Liver (tissue), 3 donors: ENCODE data around the gene JPH3.

Source experiments
- GABPA ChIP-seq, 2 donors: IDR thresholded peaks in 1 of 2; conservative IDR thresholded peaks in 1 of 2; 2 replicates each; pipeline ENCODE4 v1.6.1; 2016; ENCODE audit warnings: antibody characterized with exemption in 2 of 2, mild to moderate bottlenecking in 1 of 2, moderate library complexity in 1 of 2
- JUND ChIP-seq, 2 donors: IDR thresholded peaks; 2 replicates each; pipeline ENCODE4 v1.6.1; 2016; ENCODE audit warnings: antibody characterized with exemption in 2 of 2
- RAD21 ChIP-seq, 2 donors: IDR thresholded peaks; 2 replicates each; pipeline ENCODE4 v1.6.1; 2016; ENCODE audit warnings: antibody characterized with exemption in 2 of 2, mild to moderate bottlenecking in 2 of 2
- RXRA ChIP-seq, 2 donors: IDR thresholded peaks; 2 replicates each; pipeline ENCODE4 v1.6.1; 2017 to 2018; ENCODE audit warnings: antibody characterized with exemption in 2 of 2, mild to moderate bottlenecking in 1 of 2
- SP1 ChIP-seq: IDR thresholded peaks from 2 replicates; pipeline ENCODE4 v1.6.1; 2018; ENCODE audit warnings: antibody characterized with exemption, mild to moderate bottlenecking
- YY1 ChIP-seq: IDR thresholded peaks from 2 replicates; pipeline ENCODE4 v1.6.1; 2016; ENCODE audit warnings: antibody characterized with exemption, mild to moderate bottlenecking
- TF ChIP-seq, protein P1 (sequence below): fragments of 150-350 bp; IDR thresholded peaks from 2 replicates; pipeline ENCODE4 v1.5.1; 2017; ENCODE audit warnings: improper control_type of control experiment, low read depth, low read length; ENCODE audit not compliant: missing input control
- TF ChIP-seq, protein P2 (sequence below): IDR thresholded peaks from 2 replicates; pipeline ENCODE4 v1.6.1; 2016; ENCODE audit warnings: antibody characterized with exemption
- donor health status: healthy.
- donor health status: healthy.

DNA sequence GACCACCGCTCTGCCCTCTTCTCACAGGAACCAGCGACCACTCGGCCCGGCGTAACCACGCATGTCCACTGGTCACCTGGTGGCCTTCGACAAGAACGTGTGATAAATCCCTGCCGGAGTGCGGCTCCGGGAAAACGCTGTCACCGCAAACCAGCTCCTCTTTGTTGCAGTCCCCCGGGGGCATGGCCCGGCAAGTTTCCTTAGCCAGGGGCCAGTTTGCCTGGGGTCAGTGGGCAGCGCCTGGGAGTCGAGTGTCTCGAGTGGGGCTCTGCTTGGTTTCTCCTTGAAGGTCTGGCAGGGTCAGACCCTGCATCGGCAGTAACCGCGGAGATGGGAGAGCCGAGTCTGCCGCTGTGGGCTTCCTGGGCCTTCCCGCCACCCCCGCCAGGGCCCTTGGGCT, 52.5 kb downstream of the JPH3 start:
- TF ChIP-seq, protein P1, sequence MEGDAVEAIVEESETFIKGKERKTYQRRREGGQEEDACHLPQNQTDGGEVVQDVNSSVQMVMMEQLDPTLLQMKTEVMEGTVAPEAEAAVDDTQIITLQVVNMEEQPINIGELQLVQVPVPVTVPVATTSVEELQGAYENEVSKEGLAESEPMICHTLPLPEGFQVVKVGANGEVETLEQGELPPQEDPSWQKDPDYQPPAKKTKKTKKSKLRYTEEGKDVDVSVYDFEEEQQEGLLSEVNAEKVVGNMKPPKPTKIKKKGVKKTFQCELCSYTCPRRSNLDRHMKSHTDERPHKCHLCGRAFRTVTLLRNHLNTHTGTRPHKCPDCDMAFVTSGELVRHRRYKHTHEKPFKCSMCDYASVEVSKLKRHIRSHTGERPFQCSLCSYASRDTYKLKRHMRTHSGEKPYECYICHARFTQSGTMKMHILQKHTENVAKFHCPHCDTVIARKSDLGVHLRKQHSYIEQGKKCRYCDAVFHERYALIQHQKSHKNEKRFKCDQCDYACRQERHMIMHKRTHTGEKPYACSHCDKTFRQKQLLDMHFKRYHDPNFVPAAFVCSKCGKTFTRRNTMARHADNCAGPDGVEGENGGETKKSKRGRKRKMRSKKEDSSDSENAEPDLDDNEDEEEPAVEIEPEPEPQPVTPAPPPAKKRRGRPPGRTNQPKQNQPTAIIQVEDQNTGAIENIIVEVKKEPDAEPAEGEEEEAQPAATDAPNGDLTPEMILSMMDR, result no peak
- TF ChIP-seq GABPA (IDR thresholded peaks at IDR 0.05 in 1 of 2, conservative IDR thresholded peaks at IDR 0.05 in 1 of 2) (no peak), RAD21 (IDR thresholded peaks at IDR 0.05) (no peak), RXRA (IDR thresholded peaks at IDR 0.05) (no peak), YY1 (no peak), SP1 (no peak), JUND (IDR thresholded peaks at IDR 0.05) (no peak)
- TF ChIP-seq, protein P2, sequence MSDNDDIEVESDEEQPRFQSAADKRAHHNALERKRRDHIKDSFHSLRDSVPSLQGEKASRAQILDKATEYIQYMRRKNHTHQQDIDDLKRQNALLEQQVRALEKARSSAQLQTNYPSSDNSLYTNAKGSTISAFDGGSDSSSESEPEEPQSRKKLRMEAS, result no peak
